ENCODE results near the gene GPR155.
"Not testable (repeated sequence)": the region's sequence is repeated elsewhere in the genome, so short reads cannot be mapped to it uniquely, and the experiment has no call there.

The GPR155 gene

DNA sequence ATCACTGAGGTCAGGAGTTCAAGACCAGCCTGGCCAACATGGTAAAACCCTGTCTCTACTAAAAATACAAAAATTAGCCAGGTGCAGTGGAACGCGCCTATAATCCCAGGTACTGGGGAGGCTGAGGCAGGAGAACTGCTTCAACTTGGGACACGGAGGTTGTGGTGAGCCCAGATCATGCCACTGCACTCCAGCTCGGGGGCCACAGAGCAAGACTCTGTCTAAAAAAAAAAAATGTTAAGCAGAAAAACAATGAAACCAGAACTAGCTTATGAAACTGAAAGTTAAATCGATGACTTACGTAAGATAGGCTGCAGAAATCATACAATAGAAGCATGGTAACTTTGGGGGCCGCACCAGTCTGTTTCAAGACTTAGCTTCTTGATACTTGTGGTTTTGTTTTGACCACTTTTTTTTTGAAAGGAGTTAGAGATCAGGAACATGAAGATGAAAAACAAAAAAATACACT lies 6.2 kb upstream of the GPR155 start:
- ChIA-PET POLR2A (ENCODE audit: low non-redundant PET) (no interaction called here), CTCF (interaction anchor here (0.6 to 0.8 kb wide), 2 partner anchors 28 to 1118 kb away, joined by 3 to 7 read pairs; no protein-coding TSS in a partner anchor)
- H3K27ac ChIP-seq: no peak overlapping the region
- TF ChIP-seq, protein P1, sequence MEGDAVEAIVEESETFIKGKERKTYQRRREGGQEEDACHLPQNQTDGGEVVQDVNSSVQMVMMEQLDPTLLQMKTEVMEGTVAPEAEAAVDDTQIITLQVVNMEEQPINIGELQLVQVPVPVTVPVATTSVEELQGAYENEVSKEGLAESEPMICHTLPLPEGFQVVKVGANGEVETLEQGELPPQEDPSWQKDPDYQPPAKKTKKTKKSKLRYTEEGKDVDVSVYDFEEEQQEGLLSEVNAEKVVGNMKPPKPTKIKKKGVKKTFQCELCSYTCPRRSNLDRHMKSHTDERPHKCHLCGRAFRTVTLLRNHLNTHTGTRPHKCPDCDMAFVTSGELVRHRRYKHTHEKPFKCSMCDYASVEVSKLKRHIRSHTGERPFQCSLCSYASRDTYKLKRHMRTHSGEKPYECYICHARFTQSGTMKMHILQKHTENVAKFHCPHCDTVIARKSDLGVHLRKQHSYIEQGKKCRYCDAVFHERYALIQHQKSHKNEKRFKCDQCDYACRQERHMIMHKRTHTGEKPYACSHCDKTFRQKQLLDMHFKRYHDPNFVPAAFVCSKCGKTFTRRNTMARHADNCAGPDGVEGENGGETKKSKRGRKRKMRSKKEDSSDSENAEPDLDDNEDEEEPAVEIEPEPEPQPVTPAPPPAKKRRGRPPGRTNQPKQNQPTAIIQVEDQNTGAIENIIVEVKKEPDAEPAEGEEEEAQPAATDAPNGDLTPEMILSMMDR (conservative IDR thresholded peaks at IDR 0.05; ENCODE audit: low read depth): no peak
- no peak for DNase-seq (ENCODE audit: low spot score)

GRCh38 chr2:174491947-174492346 lies 5.1 kb upstream of the GPR155 start:
- no peak overlapping the region for H3K27ac ChIP-seq
- CTCF ChIA-PET: no interaction called here
- POLR2A ChIA-PET (ENCODE audit: low non-redundant PET): no interaction called here
- DNase-seq (ENCODE audit: low spot score): no peak
- TF ChIP-seq, protein P1 (conservative IDR thresholded peaks at IDR 0.05; ENCODE audit: low read depth): no peak

- TF ChIP-seq, protein P1 (conservative IDR thresholded peaks at IDR 0.05; ENCODE audit: low read depth): no peak
- CTCF ChIA-PET: no interaction called here
- DNase-seq (ENCODE audit: low spot score): no peak
- no peak overlapping the region for H3K27ac ChIP-seq
- POLR2A ChIA-PET (ENCODE audit: low non-redundant PET): no interaction called here
Observed at GRCh38 chr2:174490051-174490450, 3.2 kb upstream of the GPR155 start.

DNA sequence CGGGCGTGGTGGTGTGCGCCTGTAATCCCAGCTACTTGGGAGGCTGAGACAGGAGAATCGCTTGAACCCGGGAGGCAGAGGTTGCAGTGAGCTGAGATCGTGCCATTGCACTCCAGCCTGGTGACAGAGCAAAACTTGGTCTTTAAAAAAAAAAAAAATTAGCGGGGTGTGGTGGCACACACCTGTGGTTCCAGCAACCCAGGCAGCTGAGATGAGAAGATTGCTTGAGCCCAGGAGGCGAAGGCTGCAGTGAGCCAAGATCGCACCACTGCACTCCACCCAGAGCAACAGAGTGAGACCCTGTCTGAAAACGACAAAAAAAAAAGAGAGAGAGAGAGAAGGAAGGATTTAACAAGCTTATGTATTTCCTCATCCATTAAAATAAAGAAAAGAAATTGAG lies 2.7 kb upstream of the GPR155 start:
- CTCF ChIA-PET; DNase-seq (ENCODE audit: low spot score); POLR2A ChIA-PET (ENCODE audit: low non-redundant PET); H3K27ac ChIP-seq: not testable (repeated sequence)

DNA sequence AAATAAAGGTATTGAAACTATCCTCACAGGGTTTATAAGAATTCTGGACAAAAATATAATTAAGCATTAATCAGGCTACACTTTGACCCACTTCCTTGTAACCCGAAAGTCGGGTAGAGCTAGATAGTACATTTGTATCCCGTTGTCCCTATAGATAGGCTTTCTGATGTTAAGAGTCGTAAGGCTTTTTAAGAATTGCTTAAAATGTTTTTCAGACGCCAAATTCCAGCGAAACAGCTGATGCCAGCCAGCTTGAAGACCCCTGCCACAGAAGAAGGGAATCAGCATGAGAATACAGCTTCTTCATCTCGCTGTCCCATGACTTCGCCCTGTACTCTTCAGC lies 962 bp upstream of the GPR155 start:
- POLR2A ChIA-PET (ENCODE audit: low non-redundant PET): no interaction called here
- TF ChIP-seq, protein P1 (conservative IDR thresholded peaks at IDR 0.05; ENCODE audit: low read depth): no peak
- DNase-seq (ENCODE audit: low spot score): no peak
- CTCF ChIA-PET: no interaction called here
- H3K27ac ChIP-seq: no peak overlapping the region

DNA sequence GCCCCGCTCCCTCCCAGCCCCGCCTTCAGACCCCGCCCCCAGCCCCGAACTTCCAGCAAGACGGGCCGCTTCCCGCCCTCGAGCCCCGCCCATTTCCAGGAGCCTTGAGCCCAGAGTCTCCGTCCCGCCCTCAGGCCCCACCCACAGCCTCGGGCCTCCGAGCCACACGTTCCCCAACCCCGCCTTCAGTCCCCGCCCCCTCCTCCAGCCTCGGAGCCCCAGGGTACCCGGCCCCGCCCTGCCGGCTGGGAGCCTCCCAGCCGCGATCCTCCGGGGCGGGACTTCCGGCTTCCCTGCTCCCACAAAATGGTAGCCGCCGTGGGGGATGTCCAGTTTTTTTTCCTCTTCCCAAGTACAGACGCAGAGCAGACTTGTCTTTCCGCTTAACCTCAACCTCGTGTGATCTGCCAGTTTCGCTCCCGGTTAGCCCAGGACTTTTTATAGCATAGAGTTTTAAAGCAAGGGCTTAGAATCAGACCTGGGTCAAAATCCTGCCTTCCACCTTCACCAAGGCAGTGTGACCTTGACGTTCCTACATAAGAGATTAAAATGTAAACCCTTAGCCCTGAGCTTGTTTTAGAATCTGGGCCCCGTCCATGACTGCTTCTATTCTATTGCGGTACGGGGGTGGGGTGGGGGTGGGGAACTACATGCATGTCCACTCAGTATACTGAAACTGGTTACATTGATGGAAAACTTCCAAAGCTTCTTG lies 435 bp upstream of the GPR155 start:
- H3K27ac ChIP-seq: peak overlapping the region; percentile 67
- TF ChIP-seq, protein P1 (conservative IDR thresholded peaks at IDR 0.05; ENCODE audit: low read depth): no peak
- ChIA-PET POLR2A (ENCODE audit: low non-redundant PET) (no interaction called here), CTCF (no interaction called here)
- peak; percentile 97 for DNase-seq (ENCODE audit: low spot score)

GRCh38 chr2:174485788-174486562 lies 854 bp downstream of the GPR155 start:
- DNase-seq (ENCODE audit: low spot score): no peak
- H3K27ac ChIP-seq: peak overlapping the region; percentile 44
- TF ChIP-seq, protein P1 (conservative IDR thresholded peaks at IDR 0.05; ENCODE audit: low read depth): no peak
- POLR2A ChIA-PET (ENCODE audit: low non-redundant PET): interaction anchor here (0.5 kb wide), 2 partner anchors 440 to 599 kb away, joined by 3 read pairs; no protein-coding TSS in a partner anchor
- CTCF ChIA-PET: interaction anchor here (0.7 to 1.7 kb wide), 2 partner anchors 23 to 38 kb away, joined by 3 to 6 read pairs; no protein-coding TSS in a partner anchor

DNA sequence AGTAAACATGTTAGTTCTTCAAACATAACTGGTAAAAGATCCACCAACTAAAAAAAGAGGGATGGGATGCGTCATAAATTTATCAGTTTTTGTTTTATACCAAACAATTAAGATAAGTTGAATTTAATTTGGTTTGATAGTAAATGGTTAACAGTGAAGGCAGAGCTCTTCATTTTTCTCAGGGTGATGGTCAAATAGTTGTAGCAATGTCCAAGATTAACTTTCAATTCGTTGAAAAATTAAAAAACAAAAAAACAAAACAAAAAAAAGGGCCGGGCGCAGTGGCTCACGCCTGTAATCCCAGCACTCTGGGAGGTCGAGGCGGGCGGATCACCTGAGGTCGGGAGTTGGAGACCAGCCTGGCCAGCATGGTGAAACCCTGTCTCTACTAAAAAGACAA lies 1.8 kb downstream of the GPR155 start:
- DNase-seq (ENCODE audit: low spot score); POLR2A ChIA-PET (ENCODE audit: low non-redundant PET); H3K27ac ChIP-seq: not testable (repeated sequence)
- CTCF ChIA-PET: interaction anchor here (1.7 kb wide), 1 partner anchor 22 kb away, joined by 6 read pairs; no protein-coding TSS in a partner anchor

Data from RWPE1 (cell line).